ENCODE measurements around the gene EP400.

EP400 gene

GRCh38 chr12:131915000-131915689 is 34.6 kb upstream of the EP400 start:
- no peak for DNase-seq (ENCODE audit: low read depth)
- Histone ChIP-seq H3K9ac (ENCODE audit: low read length) (no peak overlapping the region), H3K9me3 (ENCODE audit: control insufficient read depth, low read length) (no peaks in the 10 kb centered on the region), H3K27me3 (replicated peaks; ENCODE audit: control insufficient read depth, insufficient read depth, low read length) (no peaks in the 10 kb centered on the region), H3K36me3 (ENCODE audit: control insufficient read depth, insufficient read depth, low read length, severe bottlenecking) (peaks cover 58% of the 10 kb centered on the region), H3K4me1 (ENCODE audit: control insufficient read depth, insufficient read depth, low read length) (peaks cover 14% of the 10 kb centered on the region), H3K4me3 (ENCODE audit: low read length) (no peak overlapping the region)

DNA sequence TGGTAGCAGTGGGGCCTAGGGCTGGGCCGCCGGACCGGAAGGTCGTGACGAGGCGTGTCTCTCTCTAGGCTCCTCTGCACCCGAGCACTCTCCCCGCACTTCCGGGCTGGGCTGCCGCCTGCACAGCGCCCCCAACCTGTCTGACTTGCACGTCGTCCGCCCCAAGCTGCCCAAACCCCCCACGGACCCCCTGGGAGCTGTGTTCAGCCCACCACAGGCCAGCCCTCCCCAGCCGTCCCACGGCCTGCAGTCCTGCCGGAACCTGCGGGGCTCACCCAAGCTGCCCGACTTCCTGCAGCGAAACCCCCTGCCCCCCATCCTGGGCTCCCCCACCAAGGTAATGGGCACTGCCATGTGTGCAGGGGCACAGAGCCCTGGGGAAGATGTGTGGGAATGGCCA is 33.9 kb upstream of the EP400 start:
- H3K9ac ChIP-seq (ENCODE audit: low read length) = no peak overlapping the region
- no peaks in the 10 kb centered on the region for H3K9me3 ChIP-seq (ENCODE audit: control insufficient read depth, low read length)
- H3K4me1 ChIP-seq (ENCODE audit: control insufficient read depth, insufficient read depth, low read length) = peaks cover 14% of the 10 kb centered on the region
- no peaks in the 10 kb centered on the region for H3K27me3 ChIP-seq (replicated peaks; ENCODE audit: control insufficient read depth, insufficient read depth, low read length)
- peaks cover 54% of the 10 kb centered on the region for H3K36me3 ChIP-seq (ENCODE audit: control insufficient read depth, insufficient read depth, low read length, severe bottlenecking)
- no peak for DNase-seq (ENCODE audit: low read depth)
- H3K4me3 ChIP-seq (ENCODE audit: low read length) = no peak overlapping the region

GRCh38 chr12:131916306-131917138 is 33.2 kb upstream of the EP400 start:
- H3K4me1 ChIP-seq (ENCODE audit: control insufficient read depth, insufficient read depth, low read length) = peaks cover 14% of the 10 kb centered on the region
- H3K27me3 ChIP-seq (replicated peaks; ENCODE audit: control insufficient read depth, insufficient read depth, low read length) = no peaks in the 10 kb centered on the region
- DNase-seq (ENCODE audit: low read depth) = no peak
- H3K9ac ChIP-seq (ENCODE audit: low read length) = no peak overlapping the region
- H3K36me3 ChIP-seq (ENCODE audit: control insufficient read depth, insufficient read depth, low read length, severe bottlenecking) = peaks cover 51% of the 10 kb centered on the region
- no peak overlapping the region for H3K4me3 ChIP-seq (ENCODE audit: low read length)
- H3K9me3 ChIP-seq (ENCODE audit: control insufficient read depth, low read length) = no peaks in the 10 kb centered on the region

DNA sequence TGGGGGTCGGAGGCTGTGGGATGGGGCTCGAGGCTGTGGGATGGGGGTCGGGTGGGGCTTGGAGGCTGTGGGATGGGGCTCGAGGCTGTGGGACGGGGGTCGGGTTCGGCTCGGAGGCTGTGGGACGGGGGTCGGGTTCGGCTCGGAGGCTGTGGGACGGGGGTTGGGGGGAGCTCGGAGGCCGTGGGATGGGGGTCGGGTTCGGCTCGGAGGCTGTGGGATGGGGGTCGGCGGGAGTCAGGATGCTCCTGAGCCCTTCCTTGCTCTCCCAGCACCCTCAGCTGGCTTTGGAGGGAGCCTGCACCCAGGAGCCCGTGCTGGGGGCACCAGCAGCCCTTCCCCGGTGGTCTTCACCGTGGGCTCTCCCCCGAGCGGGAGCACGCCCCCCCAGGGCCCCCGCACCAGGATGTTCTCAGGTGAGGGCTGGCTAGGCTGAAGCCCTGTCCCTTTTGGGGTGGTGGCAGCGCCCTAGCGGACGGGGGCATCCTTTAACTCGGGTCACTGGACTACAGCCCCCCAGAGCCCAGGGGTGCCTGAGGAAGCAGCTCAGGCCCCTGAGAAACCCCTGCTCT is 32.5 kb upstream of the EP400 start:
- Histone ChIP-seq H3K4me1 (ENCODE audit: control insufficient read depth, insufficient read depth, low read length) (peaks cover 8% of the 10 kb centered on the region), H3K9ac (ENCODE audit: low read length) (no peak overlapping the region), H3K9me3 (ENCODE audit: control insufficient read depth, low read length) (no peaks in the 10 kb centered on the region), H3K4me3 (ENCODE audit: low read length) (no peak overlapping the region), H3K36me3 (ENCODE audit: control insufficient read depth, insufficient read depth, low read length, severe bottlenecking) (peaks cover 46% of the 10 kb centered on the region), H3K27me3 (replicated peaks; ENCODE audit: control insufficient read depth, insufficient read depth, low read length) (no peaks in the 10 kb centered on the region)
- DNase-seq (ENCODE audit: low read depth) = no peak

GRCh38 chr12:131917711-131918306 is 31.9 kb upstream of the EP400 start:
- DNase-seq (ENCODE audit: low read depth) = no peak
- Histone ChIP-seq H3K36me3 (ENCODE audit: control insufficient read depth, insufficient read depth, low read length, severe bottlenecking) (peaks cover 45% of the 10 kb centered on the region), H3K4me3 (ENCODE audit: low read length) (no peak overlapping the region), H3K9ac (ENCODE audit: low read length) (no peak overlapping the region), H3K27me3 (replicated peaks; ENCODE audit: control insufficient read depth, insufficient read depth, low read length) (no peaks in the 10 kb centered on the region), H3K4me1 (ENCODE audit: control insufficient read depth, insufficient read depth, low read length) (peaks cover 2% of the 10 kb centered on the region), H3K9me3 (ENCODE audit: control insufficient read depth, low read length) (no peaks in the 10 kb centered on the region)

DNA sequence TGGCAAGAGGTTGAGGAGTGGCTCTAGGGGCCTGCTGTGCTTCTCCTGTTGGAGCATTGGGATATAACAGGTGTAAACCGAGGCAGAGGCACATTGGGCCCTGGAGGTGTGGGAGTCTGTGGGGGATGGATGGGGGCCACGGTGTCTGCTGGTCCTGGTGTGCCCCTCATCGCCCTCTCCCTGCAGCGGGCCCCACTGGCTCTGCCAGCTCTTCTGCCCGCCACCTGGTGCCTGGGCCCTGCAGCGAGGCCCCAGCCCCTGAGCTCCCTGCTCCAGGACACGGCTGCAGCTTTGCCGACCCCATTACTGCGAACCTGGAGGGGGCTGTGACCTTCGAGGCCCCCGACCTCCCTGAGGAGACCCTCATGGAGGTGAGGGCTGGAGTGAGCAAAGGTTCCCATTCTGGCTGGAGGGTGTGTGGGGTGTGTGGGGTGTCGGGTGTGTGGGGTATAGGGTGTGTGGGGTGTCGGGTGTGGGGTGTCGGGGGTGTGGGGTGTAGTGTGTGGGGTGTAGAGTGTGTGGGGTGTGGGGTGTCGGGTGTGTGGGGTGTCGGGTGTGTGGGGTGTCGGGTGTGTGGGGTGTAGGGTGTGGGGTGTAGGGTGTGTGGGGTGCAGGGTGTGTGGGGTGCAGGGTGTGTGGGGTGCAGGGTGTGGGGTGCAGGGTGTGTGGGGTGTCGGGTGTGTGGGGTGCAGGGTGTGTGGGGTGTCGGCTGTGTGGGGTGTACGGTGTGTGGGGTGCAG is 31.3 kb upstream of the EP400 start:
- no peak for DNase-seq (ENCODE audit: low read depth)
- Histone ChIP-seq H3K9me3 (ENCODE audit: control insufficient read depth, low read length) (no peaks in the 10 kb centered on the region), H3K4me1 (ENCODE audit: control insufficient read depth, insufficient read depth, low read length) (no peaks in the 10 kb centered on the region), H3K27me3 (replicated peaks; ENCODE audit: control insufficient read depth, insufficient read depth, low read length) (no peaks in the 10 kb centered on the region), H3K36me3 (ENCODE audit: control insufficient read depth, insufficient read depth, low read length, severe bottlenecking) (peaks cover 45% of the 10 kb centered on the region), H3K9ac (ENCODE audit: low read length) (no peak overlapping the region), H3K4me3 (ENCODE audit: low read length) (no peak overlapping the region)

DNA sequence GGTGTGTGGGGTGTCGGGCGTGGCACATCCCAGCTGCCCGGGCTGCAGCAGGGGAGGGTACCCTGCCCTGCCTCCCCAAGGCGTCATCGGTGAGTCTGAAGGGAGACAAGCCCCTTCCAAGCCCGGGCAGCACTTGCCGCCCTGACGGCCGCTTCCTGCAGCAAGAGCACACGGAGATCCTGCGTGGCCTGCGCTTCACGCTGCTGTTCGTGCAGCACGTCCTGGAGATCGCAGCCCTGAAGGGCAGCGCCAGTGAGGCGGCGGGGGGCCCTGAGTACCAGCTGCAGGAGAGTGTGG is 30.7 kb upstream of the EP400 start:
- Histone ChIP-seq H3K27me3 (replicated peaks; ENCODE audit: control insufficient read depth, insufficient read depth, low read length) (no peaks in the 10 kb centered on the region), H3K9me3 (ENCODE audit: control insufficient read depth, low read length) (no peaks in the 10 kb centered on the region), H3K4me3 (ENCODE audit: low read length) (no peak overlapping the region), H3K9ac (ENCODE audit: low read length) (no peak overlapping the region), H3K36me3 (ENCODE audit: control insufficient read depth, insufficient read depth, low read length, severe bottlenecking) (peaks cover 41% of the 10 kb centered on the region), H3K4me1 (ENCODE audit: control insufficient read depth, insufficient read depth, low read length) (no peaks in the 10 kb centered on the region)
- DNase-seq (ENCODE audit: low read depth) = no peak

GRCh38 chr12:131919366-131920156 is 30.2 kb upstream of the EP400 start:
- Histone ChIP-seq H3K4me3 (ENCODE audit: low read length) (no peak overlapping the region), H3K9ac (ENCODE audit: low read length) (no peak overlapping the region), H3K27me3 (replicated peaks; ENCODE audit: control insufficient read depth, insufficient read depth, low read length) (no peaks in the 10 kb centered on the region), H3K4me1 (ENCODE audit: control insufficient read depth, insufficient read depth, low read length) (peaks cover 6% of the 10 kb centered on the region), H3K9me3 (ENCODE audit: control insufficient read depth, low read length) (no peaks in the 10 kb centered on the region), H3K36me3 (ENCODE audit: control insufficient read depth, insufficient read depth, low read length, severe bottlenecking) (peaks cover 35% of the 10 kb centered on the region)
- no peak for DNase-seq (ENCODE audit: low read depth)

GRCh38 chr12:131920157-131920508 is 29.6 kb upstream of the EP400 start:
- Histone ChIP-seq H3K4me1 (ENCODE audit: control insufficient read depth, insufficient read depth, low read length) (peaks cover 7% of the 10 kb centered on the region), H3K36me3 (ENCODE audit: control insufficient read depth, insufficient read depth, low read length, severe bottlenecking) (peaks cover 30% of the 10 kb centered on the region), H3K9ac (ENCODE audit: low read length) (no peak overlapping the region), H3K9me3 (ENCODE audit: control insufficient read depth, low read length) (no peaks in the 10 kb centered on the region), H3K4me3 (ENCODE audit: low read length) (no peak overlapping the region), H3K27me3 (replicated peaks; ENCODE audit: control insufficient read depth, insufficient read depth, low read length) (no peaks in the 10 kb centered on the region)
- DNase-seq (ENCODE audit: low read depth) = no peak

DNA sequence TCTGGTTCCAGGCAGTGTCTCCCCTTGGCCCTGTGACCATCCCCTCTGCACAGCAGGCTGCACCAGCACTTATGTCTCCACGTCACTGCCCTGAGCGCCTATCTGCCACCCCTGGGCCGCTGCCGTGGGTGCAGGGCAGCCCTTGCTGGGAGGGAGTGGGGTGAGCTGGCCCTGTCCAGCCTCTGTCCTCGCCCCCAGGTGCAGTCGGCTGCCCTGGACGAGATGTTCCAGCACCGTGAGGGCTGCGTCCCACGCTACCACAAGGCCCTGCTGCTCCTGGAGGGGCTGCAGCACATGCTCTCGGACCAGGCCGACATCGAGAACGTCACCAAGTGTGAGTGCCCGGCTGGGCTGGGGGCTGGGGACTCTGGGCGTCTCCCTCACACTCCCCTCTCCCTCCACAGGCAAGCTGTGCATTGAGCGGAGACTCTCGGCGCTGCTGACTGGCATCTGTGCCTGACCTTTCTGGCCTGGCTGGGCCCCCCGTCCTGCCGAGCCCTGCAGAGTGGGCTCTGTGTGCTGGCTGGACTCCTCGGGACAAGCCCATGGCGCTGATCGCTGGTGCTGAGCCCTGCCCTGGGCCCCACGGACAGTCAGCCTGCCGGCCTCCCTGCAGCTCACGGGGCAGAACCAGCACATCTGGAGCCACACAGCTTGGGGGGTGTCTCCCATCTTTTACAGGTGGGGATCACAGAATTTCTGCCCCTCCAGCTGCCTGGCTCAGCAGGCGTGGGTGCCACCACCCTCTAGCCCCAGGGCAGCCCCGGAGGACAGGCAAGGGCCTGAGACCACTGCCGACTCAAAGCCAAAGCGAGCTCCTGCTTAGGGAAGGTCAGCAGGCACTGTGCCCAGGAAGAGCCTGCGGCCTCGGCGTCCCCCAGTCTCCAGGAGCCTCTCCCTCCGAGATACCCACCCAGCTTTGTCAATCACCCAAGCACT is 28.6 kb upstream of the EP400 start:
- Histone ChIP-seq H3K27me3 (replicated peaks; ENCODE audit: control insufficient read depth, insufficient read depth, low read length) (no peaks in the 10 kb centered on the region), H3K4me3 (ENCODE audit: low read length) (no peak overlapping the region), H3K9me3 (ENCODE audit: control insufficient read depth, low read length) (no peaks in the 10 kb centered on the region), H3K36me3 (ENCODE audit: control insufficient read depth, insufficient read depth, low read length, severe bottlenecking) (peaks cover 19% of the 10 kb centered on the region), H3K9ac (ENCODE audit: low read length) (no peak overlapping the region), H3K4me1 (ENCODE audit: control insufficient read depth, insufficient read depth, low read length) (peaks cover 7% of the 10 kb centered on the region)
- DNase-seq (ENCODE audit: low read depth) = no peak

Data from adipocyte (in vitro differentiated cells).